ENCODE results near the gene KRTAP22-2. TPM values are rescaled to one million over a fixed set of nuclear protein-coding genes. Genes with fewer than 3 reads are reported as not detected.

KRTAP22-2 gene
- total RNA-seq, 1 donor from 2014 or later, result not detected

- Histone ChIP-seq H3K4me1 (ENCODE audit: insufficient read depth, low read length) (no peaks in the 10 kb centered on the region), H3K27me3 (ENCODE audit: insufficient read depth, low read length) (no peaks in the 10 kb centered on the region), H4K20me1 (ENCODE audit: insufficient read depth, low read length) (no peaks in the 10 kb centered on the region), H3K79me2 (ENCODE audit: insufficient read depth, low read length) (no peaks in the 10 kb centered on the region), H3K36me3 (ENCODE audit: insufficient read depth, low read length) (no peaks in the 10 kb centered on the region), H3K9ac (ENCODE audit: low read length) (no peak within 1 kb of the TSS), H3K4me2 (ENCODE audit: low read length) (no peak within 1 kb of the TSS), H3K27ac (ENCODE audit: low read depth, low read length) (no peak within 1 kb of the TSS), H3K4me3 (ENCODE audit: insufficient read depth, low read depth, low read length) (no peak within 1 kb of the TSS), H2AFZ (ENCODE audit: low read depth, low read length) (no peak within 1 kb of the TSS), H3K9me3 (ENCODE audit: insufficient read depth, low read depth, low read length) (peaks cover 7% of the 10 kb centered on the region)
- FAIRE-seq (no peak), DNase-seq (ENCODE audit: low read depth) (no peak)
- no peak within 1 kb of the TSS for H3K4me3 Mint-ChIP-seq (ENCODE audit: unreplicated experiment)
- no peaks in the 10 kb centered on the region for H3K27me3 Mint-ChIP-seq (ENCODE audit: low read depth, unreplicated experiment)
- no peak within 1 kb of the TSS for H3K27ac Mint-ChIP-seq (ENCODE audit: unreplicated experiment)
- no peaks in the 10 kb centered on the region for H3K4me1 Mint-ChIP-seq (ENCODE audit: low read depth, unreplicated experiment)
- H3K36me3 Mint-ChIP-seq (ENCODE audit: low read depth, unreplicated experiment), result no peaks in the 10 kb centered on the region
- H3K9me3 Mint-ChIP-seq (ENCODE audit: unreplicated experiment), result no peaks in the 10 kb centered on the region
- no peak for TF ChIP-seq EZH2 (IDR thresholded peaks at IDR 0.05; ENCODE audit: insufficient read depth, low read length)
- TF ChIP-seq CTCF (IDR thresholded peaks at IDR 0.05; ENCODE audit: insufficient read depth, low read depth, low read length), result no peak
Observed at GRCh38 chr21:30616125-30616524, 25.9 kb upstream of the KRTAP22-2 start, which contains the start of gene KRTAP20-1. Gene KRTAP20-1 (plus strand): TSS chr21:30616425. CDS start chr21:30616455, 30 bp downstream.

GRCh38 chr21:30615199-30615598 is 25.0 kb upstream of the KRTAP22-2 start:
- TF ChIP-seq CTCF (IDR thresholded peaks at IDR 0.05; ENCODE audit: insufficient read depth, low read depth, low read length) (no peak), EZH2 (IDR thresholded peaks at IDR 0.05; ENCODE audit: insufficient read depth, low read length) (no peak)
- no peak overlapping the region for H3K4me3 ChIP-seq (ENCODE audit: insufficient read depth, low read depth, low read length)
- no peaks in the 10 kb centered on the region for H3K27me3 ChIP-seq (ENCODE audit: insufficient read depth, low read length)
- H3K27ac Mint-ChIP-seq (ENCODE audit: unreplicated experiment), result no peak overlapping the region
- no peaks in the 10 kb centered on the region for H3K36me3 Mint-ChIP-seq (ENCODE audit: low read depth, unreplicated experiment)
- no peaks in the 10 kb centered on the region for H3K27me3 Mint-ChIP-seq (ENCODE audit: low read depth, unreplicated experiment)
- no peaks in the 10 kb centered on the region for H3K36me3 ChIP-seq (ENCODE audit: insufficient read depth, low read length)
- DNase-seq (ENCODE audit: low read depth), result no peak
- peaks cover 5% of the 10 kb centered on the region for H3K9me3 ChIP-seq (ENCODE audit: insufficient read depth, low read depth, low read length)
- FAIRE-seq, result no peak
- H2AFZ ChIP-seq (ENCODE audit: low read depth, low read length), result no peak overlapping the region
- no peaks in the 10 kb centered on the region for H3K9me3 Mint-ChIP-seq (ENCODE audit: unreplicated experiment)
- no peak overlapping the region for H3K9ac ChIP-seq (ENCODE audit: low read length)
- no peak overlapping the region for H3K4me3 Mint-ChIP-seq (ENCODE audit: unreplicated experiment)
- no peak overlapping the region for H3K27ac ChIP-seq (ENCODE audit: low read depth, low read length)
- no peaks in the 10 kb centered on the region for H3K79me2 ChIP-seq (ENCODE audit: insufficient read depth, low read length)
- H3K4me1 ChIP-seq (ENCODE audit: insufficient read depth, low read length), result no peaks in the 10 kb centered on the region
- no peaks in the 10 kb centered on the region for H3K4me1 Mint-ChIP-seq (ENCODE audit: low read depth, unreplicated experiment)
- H4K20me1 ChIP-seq (ENCODE audit: insufficient read depth, low read length), result no peaks in the 10 kb centered on the region
- H3K4me2 ChIP-seq (ENCODE audit: low read length), result no peak overlapping the region

DNA sequence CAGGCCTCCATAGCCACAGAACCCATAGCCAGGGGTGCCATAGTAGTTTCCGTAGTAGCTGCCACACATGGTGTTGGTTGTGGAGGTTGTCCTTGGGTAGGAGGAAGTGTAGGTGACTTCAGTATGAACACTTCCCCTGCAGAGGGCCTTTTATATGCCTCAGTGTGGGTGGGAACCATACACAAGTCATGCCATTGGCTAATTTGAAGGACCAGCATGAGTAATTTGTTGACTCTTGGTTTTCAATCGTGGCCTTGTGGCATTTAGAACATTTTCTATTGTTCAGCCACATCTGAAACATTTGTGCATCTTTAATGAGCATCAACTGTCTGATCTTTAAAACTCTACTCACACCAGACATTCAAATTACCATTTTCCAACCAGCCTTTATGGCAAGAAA is 23.6 kb upstream of the KRTAP22-2 start, which contains the start of gene KRTAP6-1:
KRTAP6-1 (minus strand) TSS at position 95 of the 400 bp plus-strand sequence; CDS start at position 69, 26 bp downstream.
- H3K4me3 Mint-ChIP-seq (ENCODE audit: unreplicated experiment), result no peak within 1 kb of the TSS
- H3K27ac Mint-ChIP-seq (ENCODE audit: unreplicated experiment), result no peak within 1 kb of the TSS
- no peaks in the 10 kb centered on the region for H3K79me2 ChIP-seq (ENCODE audit: insufficient read depth, low read length)
- FAIRE-seq (no peak), DNase-seq (ENCODE audit: low read depth) (no peak)
- no peaks in the 10 kb centered on the region for H3K4me1 Mint-ChIP-seq (ENCODE audit: low read depth, unreplicated experiment)
- TF ChIP-seq EZH2 (IDR thresholded peaks at IDR 0.05; ENCODE audit: insufficient read depth, low read length) (no peak), CTCF (IDR thresholded peaks at IDR 0.05; ENCODE audit: insufficient read depth, low read depth, low read length) (no peak)
- no peak within 1 kb of the TSS for H3K9ac ChIP-seq (ENCODE audit: low read length)
- no peak within 1 kb of the TSS for H3K27ac ChIP-seq (ENCODE audit: low read depth, low read length)
- H3K27me3 ChIP-seq (ENCODE audit: insufficient read depth, low read length), result no peaks in the 10 kb centered on the region
- H3K9me3 ChIP-seq (ENCODE audit: insufficient read depth, low read depth, low read length), result peaks cover 5% of the 10 kb centered on the region
- no peaks in the 10 kb centered on the region for H3K4me1 ChIP-seq (ENCODE audit: insufficient read depth, low read length)
- no peak within 1 kb of the TSS for H3K4me2 ChIP-seq (ENCODE audit: low read length)
- no peaks in the 10 kb centered on the region for H3K36me3 Mint-ChIP-seq (ENCODE audit: low read depth, unreplicated experiment)
- no peaks in the 10 kb centered on the region for H4K20me1 ChIP-seq (ENCODE audit: insufficient read depth, low read length)
- no peak within 1 kb of the TSS for H2AFZ ChIP-seq (ENCODE audit: low read depth, low read length)
- no peaks in the 10 kb centered on the region for H3K27me3 Mint-ChIP-seq (ENCODE audit: low read depth, unreplicated experiment)
- H3K9me3 Mint-ChIP-seq (ENCODE audit: unreplicated experiment), result no peaks in the 10 kb centered on the region
- H3K36me3 ChIP-seq (ENCODE audit: insufficient read depth, low read length), result no peaks in the 10 kb centered on the region
- H3K4me3 ChIP-seq (ENCODE audit: insufficient read depth, low read depth, low read length), result no peak within 1 kb of the TSS
